ENCODE data around the gene CDK12.
"Not testable (repeated sequence)": the region's sequence is repeated elsewhere in the genome, so short reads cannot be mapped to it uniquely, and the experiment has no call there.

CDK12 gene

DNA sequence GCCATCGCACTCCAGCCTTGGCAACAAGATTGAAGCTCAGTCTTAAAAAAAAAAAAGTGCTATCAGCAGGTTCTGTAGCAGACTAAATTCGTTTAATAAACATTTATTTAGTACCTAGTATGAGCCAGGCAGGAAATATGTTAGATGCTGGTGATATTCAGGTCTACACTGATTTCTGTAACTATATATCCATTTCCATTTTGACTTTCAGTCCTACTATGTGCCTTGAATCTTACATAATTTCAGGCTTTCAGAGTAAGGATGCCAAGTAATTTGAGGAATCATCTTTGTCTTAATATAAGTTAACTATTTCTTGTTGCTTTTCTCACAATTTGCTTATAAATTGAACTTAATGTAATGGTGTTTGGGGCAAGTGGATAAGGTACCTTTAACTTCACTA lies 46.2 kb downstream of the CDK12 start:
- DNase-seq: no peak

DNA sequence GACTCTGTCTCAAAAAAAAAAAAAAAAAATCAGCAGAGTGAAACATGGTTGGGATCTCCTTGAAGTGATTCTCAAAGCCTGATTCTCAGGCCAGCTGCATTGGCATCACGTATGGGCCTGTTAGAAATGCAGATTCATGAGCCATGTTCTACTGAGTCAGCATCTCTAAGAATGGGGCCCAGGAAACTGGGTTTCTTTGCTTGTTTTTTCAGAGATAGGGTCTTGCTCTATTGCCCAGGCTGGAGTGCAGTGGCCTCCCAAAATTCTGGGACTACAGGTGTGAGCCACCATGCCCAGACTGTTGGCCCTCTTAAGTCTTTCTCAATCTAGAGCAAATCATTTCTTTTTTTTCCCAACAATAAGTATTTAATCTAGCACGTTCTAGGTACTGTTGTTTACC lies 47.7 kb downstream of the CDK12 start:
- DNase-seq: no peak

DNA sequence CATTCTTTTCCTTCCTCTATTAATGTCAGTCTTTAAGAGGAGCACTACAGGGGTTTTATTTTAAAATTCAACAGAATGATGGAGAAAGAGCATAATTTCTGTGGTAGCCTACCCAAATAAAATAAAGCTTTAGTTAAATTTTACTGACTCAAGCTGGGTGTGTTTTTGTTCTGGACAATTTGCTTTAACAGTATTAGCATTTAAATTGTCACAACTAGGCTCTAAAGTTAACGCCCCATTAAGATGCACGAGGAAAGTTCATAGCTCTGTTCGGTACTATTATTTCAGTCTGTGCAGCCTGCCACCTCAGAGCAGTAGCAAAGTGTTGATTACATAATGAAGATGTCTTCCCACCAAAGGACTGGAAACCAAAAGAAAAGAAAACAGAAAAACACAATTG lies 52.0 kb downstream of the CDK12 start:
- no peak for DNase-seq

DNA sequence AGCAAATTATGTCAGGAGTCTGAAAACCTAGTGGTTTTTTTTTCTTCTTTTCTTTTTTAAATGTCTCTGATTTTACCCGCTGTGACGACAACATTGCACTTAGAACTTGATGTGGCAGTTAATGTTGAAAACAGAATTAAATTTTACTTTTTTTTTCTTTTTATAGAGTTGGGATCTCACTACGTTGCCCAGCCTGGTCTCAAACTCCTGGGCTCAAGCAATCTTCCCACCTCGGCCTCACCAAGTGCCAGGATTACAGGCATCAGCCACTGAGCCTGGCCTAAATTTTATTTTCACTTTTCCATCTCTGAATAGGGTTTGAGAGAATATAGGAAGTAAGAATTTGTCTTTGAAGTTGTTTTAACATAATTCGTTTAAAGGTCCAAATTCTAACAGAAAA lies 52.6 kb downstream of the CDK12 start:
- DNase-seq: no peak

DNA sequence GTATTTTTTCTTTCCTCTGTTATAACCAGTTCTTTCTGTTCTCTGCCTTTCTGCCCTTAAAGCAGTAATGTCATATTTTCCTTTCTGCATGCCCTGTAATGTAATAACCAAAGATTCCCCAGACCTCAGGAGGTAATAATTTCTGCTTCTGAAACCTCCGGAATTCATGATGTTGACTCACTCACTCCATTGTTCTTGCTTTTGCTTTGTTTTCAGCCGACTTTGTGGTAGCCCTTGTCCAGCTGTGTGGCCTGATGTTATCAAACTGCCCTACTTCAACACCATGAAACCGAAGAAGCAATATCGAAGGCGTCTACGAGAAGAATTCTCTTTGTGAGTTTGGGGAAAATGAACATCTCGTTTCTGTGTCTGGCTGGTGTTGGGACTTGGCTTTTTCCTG lies 55.9 kb downstream of the CDK12 start:
- no peak for DNase-seq

DNA sequence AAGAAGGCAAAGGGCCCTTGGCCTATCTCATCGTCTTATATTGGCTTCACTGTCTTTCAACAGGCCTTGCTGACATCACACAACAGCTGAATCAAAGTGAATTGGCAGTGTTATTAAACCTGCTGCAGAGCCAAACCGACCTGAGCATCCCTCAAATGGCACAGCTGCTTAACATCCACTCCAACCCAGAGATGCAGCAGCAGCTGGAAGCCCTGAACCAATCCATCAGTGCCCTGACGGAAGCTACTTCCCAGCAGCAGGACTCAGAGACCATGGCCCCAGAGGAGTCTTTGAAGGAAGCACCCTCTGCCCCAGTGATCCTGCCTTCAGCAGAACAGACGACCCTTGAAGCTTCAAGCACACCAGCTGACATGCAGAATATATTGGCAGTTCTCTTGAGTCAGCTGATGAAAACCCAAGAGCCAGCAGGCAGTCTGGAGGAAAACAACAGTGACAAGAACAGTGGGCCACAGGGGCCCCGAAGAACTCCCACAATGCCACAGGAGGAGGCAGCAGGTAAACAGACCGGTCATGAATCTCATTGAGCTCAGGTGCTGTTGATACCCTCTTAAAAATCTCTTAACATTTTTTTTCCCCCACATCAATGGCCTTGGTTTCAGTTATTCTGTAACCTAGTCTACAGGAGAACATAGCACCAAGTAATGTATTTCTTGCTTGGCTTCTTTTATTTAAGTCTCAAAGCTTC lies 64.7 kb downstream of the CDK12 start:
- DNase-seq: no peak

DNA sequence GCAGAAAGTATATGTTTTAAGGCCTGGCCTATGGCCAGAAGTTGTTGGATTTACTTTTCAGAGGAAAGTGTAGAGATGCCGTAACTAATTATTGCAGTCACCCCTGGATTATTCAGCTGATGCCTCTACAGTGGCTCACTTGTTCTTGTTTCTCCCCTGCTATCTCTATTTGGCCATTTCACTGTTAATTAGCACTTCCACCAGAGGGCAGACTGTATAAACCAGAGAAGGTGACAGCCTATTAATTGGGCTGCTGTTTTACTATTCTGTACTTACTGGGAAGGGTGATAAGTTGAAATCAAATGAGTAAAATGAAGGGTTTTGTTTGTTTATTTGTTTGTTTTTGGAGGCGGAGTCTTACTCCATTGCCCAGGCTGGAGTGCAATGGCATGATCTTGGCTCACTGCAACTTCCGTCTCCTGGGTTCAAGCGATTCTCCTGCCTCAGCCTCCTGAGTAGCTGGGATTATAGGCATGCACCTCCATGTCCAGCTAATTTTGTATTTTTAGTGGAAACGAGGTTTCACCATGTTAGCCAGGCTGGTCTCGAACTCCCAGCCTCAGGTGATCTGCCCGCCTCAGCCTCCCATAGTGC lies 66.0 kb downstream of the CDK12 start:
- DNase-seq: peak; percentile 22

DNA sequence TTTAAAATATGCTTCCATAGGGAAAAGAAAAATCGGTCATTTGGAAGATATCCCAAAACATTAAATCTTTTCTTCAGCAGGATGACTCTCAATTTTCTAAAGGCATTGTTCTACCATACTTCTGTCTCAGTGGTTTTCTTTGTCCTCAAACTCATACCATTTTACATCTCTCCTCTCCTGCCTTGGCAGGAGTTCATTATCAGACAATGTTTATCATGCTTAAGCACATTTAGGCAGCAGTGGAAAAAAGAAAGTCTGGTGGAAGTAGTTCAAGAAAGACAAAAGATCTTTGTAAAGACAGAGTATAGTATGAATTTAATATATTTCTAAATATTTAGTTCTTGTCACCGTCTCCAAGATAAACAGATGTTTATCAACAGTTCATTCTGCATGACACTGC lies 68.2 kb downstream of the CDK12 start:
- DNase-seq: no peak

DNA sequence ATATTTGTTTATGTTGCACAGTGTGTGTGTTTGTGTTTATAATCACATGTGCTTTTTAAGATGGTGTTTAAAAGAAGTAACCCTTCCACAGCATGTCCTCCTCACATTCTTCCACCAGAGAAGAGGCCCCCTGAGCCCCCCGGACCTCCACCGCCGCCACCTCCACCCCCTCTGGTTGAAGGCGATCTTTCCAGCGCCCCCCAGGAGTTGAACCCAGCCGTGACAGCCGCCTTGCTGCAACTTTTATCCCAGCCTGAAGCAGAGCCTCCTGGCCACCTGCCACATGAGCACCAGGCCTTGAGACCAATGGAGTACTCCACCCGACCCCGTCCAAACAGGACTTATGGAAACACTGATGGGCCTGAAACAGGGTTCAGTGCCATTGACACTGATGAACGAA lies 69.2 kb downstream of the CDK12 start:
- DNase-seq: no peak

DNA sequence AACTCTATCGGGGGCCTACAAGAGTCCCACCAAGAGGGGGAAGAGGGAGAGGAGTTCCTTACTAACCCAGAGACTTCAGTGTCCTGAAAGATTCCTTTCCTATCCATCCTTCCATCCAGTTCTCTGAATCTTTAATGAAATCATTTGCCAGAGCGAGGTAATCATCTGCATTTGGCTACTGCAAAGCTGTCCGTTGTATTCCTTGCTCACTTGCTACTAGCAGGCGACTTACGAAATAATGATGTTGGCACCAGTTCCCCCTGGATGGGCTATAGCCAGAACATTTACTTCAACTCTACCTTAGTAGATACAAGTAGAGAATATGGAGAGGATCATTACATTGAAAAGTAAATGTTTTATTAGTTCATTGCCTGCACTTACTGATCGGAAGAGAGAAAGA lies 70.0 kb downstream of the CDK12 start:
- no peak for DNase-seq

DNA sequence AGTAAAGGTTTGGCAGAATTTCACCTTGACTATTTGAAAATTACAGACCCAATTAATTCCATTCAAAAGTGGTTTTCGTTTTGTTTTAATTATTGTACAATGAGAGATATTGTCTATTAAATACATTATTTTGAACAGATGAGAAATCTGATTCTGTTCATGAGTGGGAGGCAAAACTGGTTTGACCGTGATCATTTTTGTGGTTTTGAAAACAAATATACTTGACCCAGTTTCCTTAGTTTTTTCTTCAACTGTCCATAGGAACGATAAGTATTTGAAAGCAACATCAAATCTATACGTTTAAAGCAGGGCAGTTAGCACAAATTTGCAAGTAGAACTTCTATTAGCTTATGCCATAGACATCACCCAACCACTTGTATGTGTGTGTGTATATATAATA lies 72.6 kb downstream of the CDK12 start:
- no peak for DNase-seq

DNA sequence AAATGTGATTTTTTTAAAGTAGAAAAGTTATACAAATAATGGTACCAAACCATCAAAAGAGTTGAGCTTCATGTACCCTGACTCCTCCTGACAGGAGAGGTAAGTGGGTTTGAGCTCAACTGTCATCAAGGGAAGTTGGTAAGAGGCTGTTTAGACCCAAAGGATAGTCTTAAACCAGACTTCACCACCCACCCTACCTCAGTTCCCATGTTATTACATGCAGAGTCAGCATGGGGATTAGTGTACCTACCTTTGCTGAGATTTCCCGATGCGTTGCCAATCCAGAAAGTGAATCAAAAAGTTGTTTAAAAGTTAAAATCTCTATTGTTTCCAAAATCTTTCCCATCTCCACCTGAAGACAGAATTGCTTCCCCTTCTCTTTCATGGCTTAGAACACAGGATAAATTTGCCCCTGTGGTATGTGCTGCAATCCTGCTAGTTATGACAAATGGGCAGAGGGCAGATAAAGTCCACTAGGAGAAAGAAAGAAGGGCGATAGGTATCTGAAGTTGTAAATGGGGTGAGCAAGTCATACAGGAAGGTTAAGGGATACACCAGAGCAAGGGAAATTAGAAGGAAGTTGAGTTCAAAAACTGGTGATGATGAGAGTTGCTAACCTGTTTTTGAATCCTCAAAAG lies 73.6 kb downstream of the CDK12 start:
- DNase-seq: no peak

DNA sequence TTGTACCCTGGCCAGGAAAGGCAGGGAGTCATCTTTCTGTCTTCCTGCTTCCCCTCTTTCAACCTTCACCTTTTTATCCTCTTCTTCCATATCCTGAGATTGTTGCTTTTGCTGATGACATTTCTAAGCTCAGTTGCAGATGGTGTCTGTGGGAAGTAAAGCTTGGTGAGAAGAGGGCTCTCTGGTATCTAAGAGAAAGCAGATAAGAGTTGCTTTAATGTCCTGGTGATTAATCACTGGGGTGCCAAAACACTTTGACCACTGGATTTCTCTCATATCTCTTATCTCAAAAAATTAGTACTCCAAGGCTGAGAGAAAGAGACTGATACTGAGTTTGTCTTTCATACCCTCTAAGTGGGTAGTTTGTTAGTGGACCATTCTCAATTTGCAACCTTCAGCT lies 75.2 kb downstream of the CDK12 start:
- DNase-seq: no peak

DNA sequence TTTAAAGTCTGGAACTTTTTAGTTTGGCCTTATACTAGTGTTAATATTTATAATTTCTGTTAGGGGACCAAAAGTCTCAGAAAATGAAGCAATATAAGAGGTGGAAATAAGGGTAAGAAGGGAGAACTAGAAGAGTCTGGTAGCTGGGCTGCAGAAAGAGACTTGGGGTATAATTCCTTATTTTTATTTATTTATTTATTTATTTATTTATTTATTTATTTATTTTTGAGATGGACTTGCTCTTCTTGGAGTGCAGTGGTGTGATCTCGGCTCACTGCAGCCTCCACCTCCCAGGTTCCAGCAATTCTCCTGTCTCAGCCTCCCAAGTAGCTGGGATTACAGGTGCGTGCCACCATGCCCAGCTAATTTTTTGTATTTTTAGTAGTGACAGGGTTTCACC lies 76.1 kb downstream of the CDK12 start:
- not testable (repeated sequence) for DNase-seq

DNA sequence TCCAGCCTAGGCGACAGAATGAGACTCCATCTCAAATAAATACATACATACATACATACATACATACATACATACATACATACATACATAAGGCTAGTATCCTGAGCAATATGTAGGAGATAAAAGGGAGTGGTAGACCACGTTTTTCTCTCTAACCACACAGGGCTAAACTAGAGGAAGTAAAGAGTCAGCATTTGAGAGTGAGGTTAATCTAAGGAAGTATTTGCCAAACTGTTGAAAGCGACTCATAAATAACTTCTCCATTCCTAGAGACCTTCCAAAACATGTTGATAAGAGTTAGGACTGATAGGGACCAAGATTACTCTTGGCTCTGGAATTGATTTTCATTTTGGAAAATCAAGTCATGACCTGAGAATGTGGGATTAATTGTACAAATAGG lies 77.6 kb downstream of the CDK12 start:
- DNase-seq: peak; percentile 15

DNA sequence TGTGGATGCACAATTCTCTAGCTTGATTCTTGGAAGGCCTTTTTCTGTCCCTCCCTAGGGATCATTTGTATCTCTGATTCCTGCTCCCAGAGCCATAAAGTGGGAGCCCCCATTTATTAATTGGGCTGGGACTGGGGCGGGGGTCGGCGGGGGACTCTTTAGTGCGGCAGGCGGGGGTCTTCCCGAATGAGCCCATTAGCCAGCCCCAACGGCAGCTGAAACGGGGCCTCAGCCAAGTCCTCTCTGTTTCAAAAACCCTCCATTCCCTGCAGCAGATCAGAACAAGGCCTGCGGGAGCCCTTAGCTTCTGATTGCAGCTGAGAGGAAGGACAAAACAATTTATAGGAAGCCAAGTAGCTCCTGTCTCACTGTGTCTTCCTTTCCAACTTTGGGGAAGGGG lies 79.3 kb downstream of the CDK12 start:
- no peak for DNase-seq

DNA sequence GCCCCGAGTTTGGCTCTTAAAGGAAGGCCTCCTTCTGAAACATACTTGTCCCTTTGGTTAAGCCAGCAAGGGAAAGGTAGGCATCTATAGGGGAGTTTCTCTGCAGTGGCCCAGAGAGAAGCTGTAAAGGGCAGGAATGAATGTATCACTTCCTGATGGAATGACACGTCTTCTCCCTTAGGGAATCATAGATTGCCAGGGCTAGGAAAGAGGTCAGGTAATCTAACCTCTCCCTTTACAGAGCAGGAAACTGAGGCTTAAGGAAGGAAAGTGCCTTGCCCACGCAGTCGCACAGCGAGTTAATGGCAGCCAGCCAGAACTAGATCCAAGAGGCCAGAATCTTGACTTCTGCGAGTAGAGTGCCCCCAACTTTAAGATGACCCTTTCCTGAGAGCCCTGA lies 80.4 kb downstream of the CDK12 start:
- no peak for DNase-seq

DNA sequence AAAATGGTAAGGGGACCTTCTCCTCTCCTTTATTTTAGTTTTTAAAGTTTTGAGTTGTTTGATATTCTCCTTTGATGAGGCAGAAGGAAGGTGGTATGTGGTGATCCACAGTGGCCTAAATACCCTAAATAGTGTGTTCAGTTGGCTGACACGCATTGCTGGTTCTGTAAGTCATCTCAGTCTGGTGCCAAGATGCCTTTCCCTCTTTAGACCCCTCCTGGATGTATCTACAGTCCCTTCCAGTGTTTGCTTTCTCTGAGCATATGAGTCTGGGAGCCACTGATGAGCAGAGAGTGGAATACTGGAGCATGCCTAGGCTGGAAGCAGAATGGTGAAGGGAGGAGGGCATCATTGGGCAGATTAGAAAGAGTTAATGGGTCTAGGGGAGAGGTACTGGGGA lies 81.9 kb downstream of the CDK12 start:
- DNase-seq: no peak

DNA sequence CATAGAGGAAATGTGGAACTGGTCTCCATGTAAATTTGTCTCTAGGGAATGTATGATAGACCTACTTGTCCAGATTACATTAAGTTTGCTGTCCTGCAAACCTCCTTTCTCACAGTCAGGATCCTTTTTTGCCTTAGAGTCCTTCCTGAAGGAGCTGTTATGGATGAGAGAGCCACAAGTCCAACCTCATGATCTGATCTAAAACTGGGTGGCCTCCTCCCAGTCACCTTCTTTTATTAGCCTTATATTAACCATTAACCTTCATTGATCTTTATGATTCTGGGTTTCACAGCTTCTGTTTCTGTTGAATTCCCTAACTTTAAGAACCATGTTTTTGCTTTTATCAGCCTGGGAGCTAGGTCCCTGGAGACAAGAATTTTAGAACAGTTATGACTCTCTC lies 82.4 kb downstream of the CDK12 start:
- no peak for DNase-seq

DNA sequence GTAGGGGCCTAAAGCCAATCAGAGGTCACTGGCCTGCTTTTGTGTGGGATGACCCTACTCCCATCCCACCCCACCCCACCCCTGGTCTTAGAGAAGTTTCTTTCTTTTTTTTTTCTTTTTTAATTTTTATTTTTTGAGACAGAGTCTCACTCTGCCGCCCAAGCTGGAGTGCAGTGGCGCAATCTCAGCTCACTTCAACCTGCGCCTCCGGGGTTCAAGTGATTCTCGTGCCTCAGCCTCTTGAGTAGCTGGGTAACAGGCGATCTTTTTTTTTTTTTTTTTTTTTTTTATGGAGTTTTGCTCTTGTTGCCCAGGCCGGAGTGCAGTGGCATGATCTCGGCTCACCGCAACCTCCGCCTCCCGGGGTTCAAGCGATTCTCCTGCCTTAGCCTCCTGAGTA lies 83.1 kb downstream of the CDK12 start:
- not testable (repeated sequence) for DNase-seq

DNA sequence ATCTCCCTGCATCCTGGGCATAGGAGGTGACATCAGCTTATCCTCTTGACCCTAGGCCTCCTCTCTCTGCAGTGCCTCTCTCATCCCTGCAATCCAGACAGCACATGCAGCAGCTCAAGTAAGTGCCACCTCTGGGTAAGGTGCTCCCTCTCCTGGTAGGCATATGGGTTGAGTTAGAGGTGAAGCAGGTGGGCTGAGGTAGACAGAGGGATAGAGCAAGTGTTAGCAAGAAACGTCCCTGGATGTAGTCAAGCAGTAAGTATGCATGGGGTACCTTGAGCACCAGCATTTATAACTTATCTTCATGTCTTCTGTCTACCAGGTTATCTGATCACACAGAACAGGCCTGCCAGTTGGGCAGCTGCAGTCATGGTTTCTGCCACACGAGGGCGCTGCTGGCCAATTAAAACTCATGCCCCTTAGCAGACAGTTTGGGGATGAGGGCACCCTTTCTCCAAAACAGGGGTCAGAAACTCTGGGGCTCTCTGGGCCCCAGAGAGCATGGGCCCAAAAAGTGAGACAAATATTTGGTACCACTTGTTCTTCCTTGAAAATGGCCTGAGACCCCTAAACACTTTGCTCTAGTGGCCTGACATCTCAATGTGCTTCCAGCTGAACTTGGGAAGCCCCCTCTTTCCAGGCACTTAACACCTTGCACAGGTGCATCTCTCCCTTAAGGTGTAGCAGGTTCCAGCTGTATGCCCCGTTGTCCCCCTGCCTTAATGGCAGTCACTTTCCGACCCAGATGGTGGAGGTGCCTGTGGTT lies 86.6 kb downstream of the CDK12 start:
- DNase-seq: peak; percentile 70

DNA sequence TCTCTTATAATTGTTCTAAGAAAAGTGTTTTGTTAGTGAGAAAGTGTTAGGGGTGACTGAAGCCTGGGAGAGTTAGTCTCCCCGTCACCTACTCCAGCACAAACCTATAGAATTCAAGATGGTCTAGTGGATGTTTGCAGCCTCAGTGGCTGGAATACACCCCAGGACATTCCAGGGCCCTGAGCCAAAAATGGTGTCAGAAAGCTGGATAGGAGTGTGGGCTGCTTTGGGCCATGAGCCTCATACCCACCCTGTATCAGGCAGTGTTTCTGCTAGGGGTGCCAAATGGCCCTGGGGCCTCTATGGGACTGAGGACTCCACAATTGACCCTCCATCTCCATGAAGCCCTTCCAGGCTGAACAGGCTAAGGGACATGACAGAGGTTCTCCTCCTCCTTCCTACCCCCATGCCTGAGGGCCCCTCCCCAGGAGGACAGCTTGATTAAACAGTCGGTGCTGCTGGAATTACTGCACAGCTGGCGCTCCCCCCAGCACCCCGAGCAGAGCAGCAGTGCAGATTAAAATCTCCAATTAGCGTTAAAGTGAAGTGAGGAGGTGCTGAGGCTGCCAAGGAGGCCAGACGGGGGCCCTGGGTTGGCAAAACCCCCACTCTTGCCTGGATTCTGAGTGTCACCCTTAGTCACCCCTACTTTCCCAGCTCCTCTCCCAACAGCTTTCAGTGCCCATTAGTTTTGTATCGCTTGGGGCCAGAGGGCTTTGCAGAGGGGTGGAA lies 87.4 kb downstream of the CDK12 start:
- no peak for DNase-seq
